Epithelial cell of esophagus (primary cell): Measurements from ENCODE around the gene CTNND2.

ENCODE experiments used
- DNase-seq: peaks from one replicate; pipeline ENCODE4 v3.0.0; 2010; ENCODE audit warnings: low read depth
- H3K4me3 ChIP-seq: 2 replicates; pipeline ENCODE4 v1.5.1; 2011; ENCODE audit warnings: mild to moderate bottlenecking, low read length, control low read depth
- TF ChIP-seq, protein P1 (sequence below): IDR thresholded peaks from 2 replicates; pipeline ENCODE4 v1.5.1; 2011; ENCODE audit warnings: low read depth, mild to moderate bottlenecking, low read length, control low read depth, inconsistent platforms; ENCODE audit not compliant: insufficient read depth; ENCODE audit errors: missing control alignments

Gene CTNND2

DNA sequence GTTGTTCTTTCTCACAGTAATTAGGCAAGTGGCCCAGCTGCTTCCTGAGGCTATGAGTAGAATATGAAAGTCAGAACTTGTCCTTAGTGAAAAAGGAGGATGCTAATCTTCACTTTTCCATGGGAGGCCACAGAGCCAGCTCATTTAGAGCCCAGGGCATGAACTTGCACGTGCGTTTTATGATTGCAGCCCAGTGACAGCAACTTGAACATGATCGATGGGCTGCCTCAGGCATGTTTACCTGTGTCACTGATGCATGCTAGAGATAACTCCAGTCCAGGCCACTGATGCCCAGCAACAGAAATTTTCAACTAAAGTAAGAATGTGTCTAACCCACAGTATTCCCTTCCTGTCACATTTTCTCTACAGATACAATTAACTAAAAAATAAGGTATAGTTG lies 179.3 kb downstream of the CTNND2 start:
- peak; percentile 2 for DNase-seq
- H3K4me3 ChIP-seq, result no peak overlapping the region
- TF ChIP-seq, protein P1, sequence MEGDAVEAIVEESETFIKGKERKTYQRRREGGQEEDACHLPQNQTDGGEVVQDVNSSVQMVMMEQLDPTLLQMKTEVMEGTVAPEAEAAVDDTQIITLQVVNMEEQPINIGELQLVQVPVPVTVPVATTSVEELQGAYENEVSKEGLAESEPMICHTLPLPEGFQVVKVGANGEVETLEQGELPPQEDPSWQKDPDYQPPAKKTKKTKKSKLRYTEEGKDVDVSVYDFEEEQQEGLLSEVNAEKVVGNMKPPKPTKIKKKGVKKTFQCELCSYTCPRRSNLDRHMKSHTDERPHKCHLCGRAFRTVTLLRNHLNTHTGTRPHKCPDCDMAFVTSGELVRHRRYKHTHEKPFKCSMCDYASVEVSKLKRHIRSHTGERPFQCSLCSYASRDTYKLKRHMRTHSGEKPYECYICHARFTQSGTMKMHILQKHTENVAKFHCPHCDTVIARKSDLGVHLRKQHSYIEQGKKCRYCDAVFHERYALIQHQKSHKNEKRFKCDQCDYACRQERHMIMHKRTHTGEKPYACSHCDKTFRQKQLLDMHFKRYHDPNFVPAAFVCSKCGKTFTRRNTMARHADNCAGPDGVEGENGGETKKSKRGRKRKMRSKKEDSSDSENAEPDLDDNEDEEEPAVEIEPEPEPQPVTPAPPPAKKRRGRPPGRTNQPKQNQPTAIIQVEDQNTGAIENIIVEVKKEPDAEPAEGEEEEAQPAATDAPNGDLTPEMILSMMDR, result no peak

DNA sequence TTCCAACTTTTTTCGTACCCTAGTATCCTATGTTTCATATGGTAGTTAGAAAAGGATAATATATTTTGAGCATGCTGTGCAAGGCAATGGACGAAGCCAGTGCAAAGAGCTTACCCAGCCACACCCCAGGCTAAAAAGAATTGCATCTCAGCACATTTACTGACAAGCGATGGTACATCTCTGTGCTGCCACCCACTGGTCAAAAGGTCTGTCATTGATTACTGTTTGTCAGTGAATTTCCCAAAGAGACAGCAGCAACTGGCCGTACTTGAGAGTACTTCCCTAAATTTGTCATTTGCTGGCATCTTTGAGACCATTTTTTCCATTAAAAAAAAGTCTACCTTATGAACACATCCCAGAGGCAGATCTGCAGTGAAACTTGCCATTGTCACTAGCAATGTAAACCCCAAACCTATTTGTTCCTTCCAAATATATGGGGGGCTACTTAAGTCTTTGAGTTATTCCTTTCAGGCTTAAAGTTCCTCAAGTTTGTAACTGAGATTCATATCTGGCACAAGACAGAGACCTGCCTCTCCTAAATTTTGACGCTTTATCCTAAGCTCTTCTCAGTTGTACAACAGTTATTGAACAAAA lies 184.3 kb downstream of the CTNND2 start:
- TF ChIP-seq, protein P1, result peak; percentile 19
- no peak overlapping the region for H3K4me3 ChIP-seq
- DNase-seq, result peak; percentile 47

DNA sequence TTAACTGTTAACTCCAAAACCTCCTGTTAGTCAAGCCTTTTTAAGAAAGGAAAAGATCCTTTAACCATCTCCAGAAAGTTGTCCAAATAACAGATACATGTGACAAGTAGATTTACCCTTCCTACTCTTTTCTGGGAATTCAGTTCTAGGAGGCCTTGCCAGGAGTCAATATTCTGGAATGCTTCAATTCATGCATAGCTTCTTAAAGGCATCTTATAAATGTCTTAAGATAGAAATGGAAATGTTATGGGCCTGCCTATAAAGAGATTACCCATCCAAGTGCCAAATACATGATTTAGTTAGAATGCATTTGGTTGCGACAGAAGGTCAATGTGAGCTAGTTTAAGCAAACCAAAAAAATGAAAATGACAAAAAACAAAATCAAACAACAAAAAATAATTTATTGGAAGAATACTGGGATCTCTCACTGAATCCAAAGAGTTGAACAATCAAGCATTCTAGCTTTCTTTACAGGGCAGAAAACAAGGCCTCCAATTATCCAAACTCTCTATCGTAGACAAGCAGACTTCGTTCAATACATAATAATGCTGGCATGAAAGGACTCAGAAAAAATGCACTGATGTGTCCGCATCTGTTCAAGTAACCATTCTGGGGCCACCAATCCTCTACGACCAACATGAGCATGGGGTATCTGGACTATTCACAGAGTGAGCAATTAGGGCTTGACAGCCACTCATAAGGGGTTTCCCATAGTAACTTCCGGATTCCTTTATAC lies 188.6 kb downstream of the CTNND2 start:
- no peak for DNase-seq
- TF ChIP-seq, protein P1, result no peak
- no peak overlapping the region for H3K4me3 ChIP-seq

DNA sequence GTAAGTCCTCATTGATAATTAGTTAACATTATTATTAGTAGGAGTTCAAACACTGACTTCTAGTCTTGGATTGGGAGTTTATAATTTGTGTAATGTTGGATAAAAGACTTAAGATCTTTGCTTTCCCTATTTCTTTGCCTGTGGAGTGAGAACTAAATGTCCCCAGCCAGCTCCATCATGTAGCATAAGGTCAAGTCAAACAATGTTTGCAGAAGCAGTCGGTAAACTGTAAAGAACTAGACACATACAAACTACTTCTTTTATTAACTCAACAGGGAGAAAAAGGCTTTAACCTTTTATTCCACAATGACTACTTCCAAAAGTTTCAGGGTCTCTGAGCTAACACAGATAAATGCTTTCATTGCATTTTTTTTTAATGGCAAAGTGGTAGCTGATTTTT lies 192.3 kb downstream of the CTNND2 start:
- DNase-seq, result no peak
- H3K4me3 ChIP-seq, result no peak overlapping the region
- TF ChIP-seq, protein P1, result no peak

DNA sequence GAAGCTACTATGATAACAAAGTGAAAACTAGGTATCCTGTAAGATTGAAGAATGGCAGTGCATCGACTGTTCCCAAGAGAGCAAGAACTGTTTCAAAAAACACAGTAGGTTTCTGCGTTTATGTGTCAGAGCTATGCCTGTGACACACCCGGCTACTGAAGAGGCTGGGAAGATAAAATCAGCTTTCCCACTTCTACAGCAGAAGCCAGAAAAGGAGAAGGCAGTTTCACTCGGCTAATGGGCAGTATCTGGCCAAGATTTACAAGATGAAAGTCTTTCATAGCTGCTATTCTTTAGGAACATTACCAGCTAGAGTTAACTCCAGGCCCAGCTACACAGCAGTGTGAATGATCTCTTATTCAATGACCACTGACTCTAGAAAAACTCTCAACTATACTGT lies 195.2 kb downstream of the CTNND2 start:
- no peak overlapping the region for H3K4me3 ChIP-seq
- no peak for DNase-seq
- TF ChIP-seq, protein P1, result no peak

DNA sequence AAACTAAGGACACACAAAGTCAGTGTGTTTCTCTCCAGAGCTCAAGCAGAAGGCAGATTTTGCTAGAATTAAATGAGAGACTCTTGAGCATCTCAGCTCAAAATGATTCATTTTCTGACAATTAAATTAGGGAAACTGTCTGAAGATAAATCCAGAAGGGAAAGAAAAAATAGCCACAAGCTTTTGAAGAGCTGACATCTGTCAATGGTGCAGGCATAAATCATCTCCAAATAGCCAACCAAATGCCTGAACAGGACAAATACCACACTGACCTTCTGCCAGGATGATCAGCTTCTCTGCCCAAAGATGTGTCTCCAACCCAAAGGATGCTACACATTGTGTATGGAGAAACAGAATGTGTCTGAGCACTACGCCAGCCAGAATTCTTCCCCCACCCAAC lies 199.3 kb downstream of the CTNND2 start:
- TF ChIP-seq, protein P1, result no peak
- no peak for DNase-seq
- H3K4me3 ChIP-seq, result no peak overlapping the region

DNA sequence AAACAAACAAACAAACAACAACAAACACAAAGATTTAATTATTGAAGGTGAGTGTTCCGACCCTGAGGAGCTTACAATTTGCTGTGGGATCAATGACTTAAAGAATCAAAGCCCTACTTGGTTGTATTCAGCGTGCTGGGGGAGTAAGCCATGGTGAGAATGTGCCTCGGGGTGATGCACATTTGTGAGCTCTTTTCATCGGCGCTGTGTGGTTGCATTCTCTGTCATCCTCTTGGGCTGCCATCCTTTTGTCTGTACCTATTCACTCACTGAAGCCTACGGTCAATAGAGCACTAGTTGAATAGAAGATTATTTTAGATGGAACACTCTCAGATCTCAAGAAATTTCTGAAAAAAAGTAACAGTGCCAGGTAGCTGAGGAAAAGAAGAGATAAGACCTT lies 203.9 kb downstream of the CTNND2 start:
- DNase-seq, result no peak
- TF ChIP-seq, protein P1, result no peak

More for the DNA sequence above, 203.9 kb downstream of the CTNND2 start:
- H3K4me3 ChIP-seq, result no peak overlapping the region
